H1 (cell line): ENCODE measurements around the gene DACT3. TPM values are rescaled to one million over a fixed set of nuclear protein-coding genes. Genes with fewer than 3 reads are reported as not detected.

ENCODE experiments used
- CTCF ChIA-PET: fragments of 300-600 bp; sonication (Branson Sonifier 250); formaldehyde crosslinking; loops from one replicate; lab custom pipeline; 2021; ENCODE audit not compliant: partially characterized antibody; lab: Charles Lee
- POLR2A ChIA-PET: fragments of 300-600 bp; sonication (Branson Sonifier 250); formaldehyde crosslinking; loops from one replicate; lab custom pipeline; 2021; ENCODE audit warnings: inconsistent platforms; ENCODE audit not compliant: partially characterized antibody; lab: Charles Lee
- DNase-seq, 2 experiments: peaks; one replicate each; pipeline versions ENCODE4 v3.0.0 to v3.0.0-alpha.2; 2010 to 2022; ENCODE audit warnings: low spot score in 2 of 2, low read depth in 1 of 2, mixed read lengths in 1 of 2
- FAIRE-seq: peaks from 2 replicates; lab custom pipeline; 2011; peaks lifted over from hg19 to GRCh38; lab: Jason Lieb, UNC
- H2AFZ ChIP-seq: 2 replicates; pipeline ENCODE4 v1.8.1; 2012; ENCODE audit warnings: low read length, inconsistent platforms
- H2AK5ac ChIP-seq: 2 replicates; pipeline ENCODE4 v1.6.1; 2013; ENCODE audit warnings: low read depth, low read length
- H2BK120ac ChIP-seq: replicated peaks from 2 replicates; pipeline ENCODE3; 2013; ENCODE audit warnings: low read depth, low read length, inconsistent platforms
- H2BK12ac ChIP-seq: 2 replicates; pipeline ENCODE4 v1.6.1; 2013; ENCODE audit warnings: low read depth, low read length
- H2BK15ac ChIP-seq: 2 replicates; pipeline ENCODE4 v1.6.1; 2013; ENCODE audit warnings: low read length
- H2BK20ac ChIP-seq: 2 replicates; pipeline ENCODE4 v1.6.1; 2013; ENCODE audit warnings: low read length
- H2BK5ac ChIP-seq: 2 replicates; pipeline ENCODE4 v1.6.1; 2013; ENCODE audit warnings: low read depth, low read length
- H3K14ac ChIP-seq: 2 replicates; pipeline ENCODE4 v1.6.1; 2013; ENCODE audit warnings: inconsistent platforms; ENCODE audit not compliant: insufficient read length
- H3K18ac ChIP-seq: 2 replicates; pipeline ENCODE4 v1.6.1; 2013; ENCODE audit warnings: low read length; ENCODE audit errors: extremely low read depth
- H3K23ac ChIP-seq: 2 replicates; pipeline ENCODE4 v1.6.1; 2013; ENCODE audit warnings: inconsistent platforms; ENCODE audit not compliant: insufficient read length
- H3K23me2 ChIP-seq: 2 replicates; pipeline ENCODE4 v1.6.1; 2013; ENCODE audit warnings: low read depth, low read length
- H3K27ac ChIP-seq: 2 replicates; pipeline ENCODE4 v1.6.1; 2011; ENCODE audit warnings: low read depth, low read length, inconsistent platforms
- H3K27me3 ChIP-seq, 4 experiments: replicated peaks in 1 of 4; 1 replicate in 1 of 4; 2 replicates in 3 of 4; pipeline versions ENCODE4 v1.6.1 to v1.8.1; 2011 to 2013; ENCODE audit warnings: low read length in 3 of 4, mild to moderate bottlenecking in 3 of 4, inconsistent platforms in 2 of 4, mixed read lengths in 2 of 4, moderate library complexity in 1 of 4; ENCODE audit not compliant: control insufficient read depth in 3 of 4, insufficient read depth in 3 of 4; ENCODE audit errors: extremely low read depth in 1 of 4
- H3K36me3 ChIP-seq, 4 experiments: 2 replicates each; pipeline versions ENCODE4 v1.6.1 to v1.8.1; 2011 to 2013; ENCODE audit warnings: mild to moderate bottlenecking in 4 of 4, low read length in 3 of 4, moderate library complexity in 2 of 4, control low read depth in 1 of 4, inconsistent platforms in 1 of 4; ENCODE audit not compliant: insufficient read depth in 4 of 4, control insufficient read depth in 2 of 4
- H3K4ac ChIP-seq: replicated peaks from 2 replicates; pipeline ENCODE3; 2013; ENCODE audit warnings: low read length, low read depth, mixed read lengths, inconsistent platforms; ENCODE audit not compliant: insufficient read length
- H3K4me1 ChIP-seq, 4 experiments: replicated peaks in 1 of 4; 1 replicate in 1 of 4; 2 replicates in 3 of 4; pipeline versions ENCODE4 v1.6.1 to v1.8.1; 2011 to 2013; ENCODE audit warnings: low read length in 3 of 4, inconsistent platforms in 2 of 4, mixed read lengths in 1 of 4; ENCODE audit not compliant: insufficient read depth in 4 of 4, control insufficient read depth in 3 of 4
- H3K4me2 ChIP-seq, 2 experiments: 2 replicates each; pipeline versions ENCODE4 v1.6.1 to v1.8.1; 2011 to 2013; ENCODE audit warnings: low read depth in 2 of 2, low read length in 2 of 2, control low read depth in 1 of 2, inconsistent platforms in 1 of 2, mild to moderate bottlenecking in 1 of 2; ENCODE audit not compliant: insufficient read depth in 1 of 2
- H3K4me3 ChIP-seq, 4 experiments: fragments of 200-600, 300-600 bp in 1 of 4; sonication (generic), shearing (Covaris generic), sonication (Bioruptor Twin) in 1 of 4; 2 replicates each; pipeline versions ENCODE4 v1.5.1 to v1.8.1; 2011 to 2016; ENCODE audit warnings: low read length in 4 of 4, low read depth in 3 of 4, control low read depth in 2 of 4, inconsistent platforms in 2 of 4, mild to moderate bottlenecking in 2 of 4, mixed read lengths in 1 of 4, moderate library complexity in 1 of 4; ENCODE audit not compliant: insufficient read depth in 2 of 4; ENCODE audit errors: extremely low read depth in 1 of 4
- H3K56ac ChIP-seq: replicated peaks from 2 replicates; pipeline ENCODE3; 2013; ENCODE audit warnings: low read depth, mild to moderate bottlenecking, mixed read lengths, low read length, inconsistent platforms; ENCODE audit not compliant: insufficient read length
- H3K79me1 ChIP-seq: 2 replicates; pipeline ENCODE4 v1.6.1; 2013; ENCODE audit warnings: low read depth, low read length, control low read depth
- H3K79me2 ChIP-seq, 2 experiments: 2 replicates each; pipeline versions ENCODE4 v1.6.1 to v1.8.1; 2012 to 2013; ENCODE audit warnings: low read length in 2 of 2, mild to moderate bottlenecking in 2 of 2, inconsistent platforms in 1 of 2; ENCODE audit not compliant: insufficient read depth in 2 of 2, control insufficient read depth in 1 of 2
- H3K9ac ChIP-seq, 4 experiments: replicated peaks in 1 of 4; 1 replicate in 1 of 4; 2 replicates in 3 of 4; pipeline versions ENCODE4 v1.6.1 to v1.8.1; 2011 to 2013; ENCODE audit warnings: low read depth in 3 of 4, low read length in 3 of 4, control low read depth in 2 of 4, mild to moderate bottlenecking in 2 of 4, moderate library complexity in 2 of 4, inconsistent platforms in 1 of 4; ENCODE audit errors: extremely low read depth in 1 of 4
- H3K9me3 ChIP-seq, 2 experiments: 2 replicates each; pipeline versions ENCODE4 v1.6.1 to v1.8.1; 2012 to 2013; ENCODE audit warnings: mild to moderate bottlenecking in 2 of 2, moderate library complexity in 2 of 2, control low read depth in 1 of 2, inconsistent platforms in 1 of 2, low read depth in 1 of 2, low read length in 1 of 2, mixed read lengths in 1 of 2; ENCODE audit not compliant: insufficient read depth in 2 of 2
- H4K20me1 ChIP-seq, 2 experiments: replicated peaks in 1 of 2; 2 replicates each; pipeline versions ENCODE3 to v1.8.1; 2011 to 2013; ENCODE audit warnings: inconsistent platforms in 2 of 2, low read length in 2 of 2, mild to moderate bottlenecking in 1 of 2; ENCODE audit not compliant: insufficient read depth in 2 of 2, control insufficient read depth in 1 of 2
- H4K5ac ChIP-seq: 2 replicates; pipeline ENCODE4 v1.6.1; 2013; ENCODE audit warnings: low read length, low read depth, mixed read lengths, inconsistent platforms; ENCODE audit not compliant: insufficient read length
- H4K8ac ChIP-seq: 2 replicates; pipeline ENCODE4 v1.8.0; 2013; ENCODE audit warnings: mild to moderate bottlenecking, moderate library complexity, low read length, inconsistent platforms; ENCODE audit not compliant: insufficient read depth; ENCODE audit errors: extremely low read depth
- H4K91ac ChIP-seq: replicated peaks from 2 replicates; pipeline ENCODE3; 2013; ENCODE audit warnings: low read length, mixed read lengths, inconsistent platforms; ENCODE audit not compliant: insufficient read length
- EZH2 ChIP-seq: fragments of 200-600 bp; sonication (generic); IDR thresholded peaks from 2 replicates; pipeline ENCODE4 v1.7.1; 2012; ENCODE audit warnings: low read depth, mild to moderate bottlenecking, moderate library complexity, low read length, inconsistent platforms; ENCODE audit not compliant: severe bottlenecking
- KDM1A ChIP-seq: fragments of 200-600, 300-600 bp; sonication (generic); IDR thresholded peaks from 2 replicates; pipeline ENCODE4 v1.7.1; 2016; ENCODE audit warnings: mild to moderate bottlenecking, low read length, borderline replicate concordance
- PHF8 ChIP-seq: fragments of 200-600 bp; sonication (generic); conservative IDR thresholded peaks from 2 replicates; pipeline ENCODE4 v1.7.1; 2012; ENCODE audit warnings: low read depth, mild to moderate bottlenecking, inconsistent platforms, low read length, moderate library complexity
- RBBP5 ChIP-seq: IDR thresholded peaks from 2 replicates; pipeline ENCODE4 v1.7.1; 2012; ENCODE audit warnings: low read depth, mild to moderate bottlenecking, inconsistent platforms, low read length, moderate library complexity, borderline replicate concordance
- SAP30 ChIP-seq: fragments of 300-600 bp; sonication (generic); IDR thresholded peaks from 2 replicates; pipeline ENCODE4 v1.7.1; 2012; ENCODE audit warnings: low read length, moderate library complexity, mild to moderate bottlenecking, inconsistent platforms; ENCODE audit not compliant: insufficient read depth, insufficient replicate concordance
- SUZ12 ChIP-seq: fragments of 200-600 bp; sonication (generic); IDR thresholded peaks from 2 replicates; pipeline ENCODE4 v1.6.1; 2012; ENCODE audit warnings: mild to moderate bottlenecking, inconsistent platforms, low read length, moderate library complexity, mixed read lengths
- TBP ChIP-seq: IDR thresholded peaks from 2 replicates; pipeline ENCODE4 v1.6.1; 2011; ENCODE audit warnings: low read depth, low read length, improper control_type of control experiment
- WGBS, 2 experiments: shearing (Covaris generic) in 1 of 2; methylation state at CpG; one replicate each; pipeline versions ENCODE4 v1.1.6 to v1.1.7; 2013 to 2015; ENCODE audit warnings: low lambda C conversion rate in 2 of 2, mixed read lengths in 2 of 2, inconsistent platforms in 1 of 2, low coverage in 1 of 2, missing lambda C conversion rate in 1 of 2; ENCODE audit not compliant: insufficient replicate concordance in 2 of 2, insufficient coverage in 1 of 2, insufficient read length in 1 of 2; ENCODE audit errors: extremely low coverage in 1 of 2, missing lambda C conversion rate in 1 of 2; 5-methylcytosine and 5-hydroxymethylcytosine counted together
- polyA plus RNA-seq, 7 experiments: library from polyadenylated mRNA; depleted of rRNA in 3 of 7; stranded (reverse) in 5 of 7; unstranded in 2 of 7; fragments of >200 nt in 5 of 7; fragments of 200-250 nt in 2 of 7; gene quantifications; 1 replicate in 5 of 7; 2 replicates in 1 of 7; 4 replicates in 1 of 7; pipeline versions ENCODE4 v1.2.1 to v1.2.3, GENCODE V29; 2011 to 2013; ENCODE audit warnings: missing spikeins in 2 of 7, mixed read lengths in 2 of 7
- total RNA-seq: library from RNA; stranded (reverse); fragmentation: NEBNext Ultra II Directional; extraction: Animal tissue kit (Norgen Biotek cat#: 25700); gene quantifications from 2 replicates; pipeline ENCODE4 v1.2.1, GENCODE V29; 2021

DACT3 gene
- total and polyA plus RNA-seq, 2 of the 8 experiments (the other 6 are each of a cell fraction or from before 2014, with no cell fraction given), result 1.8 to 2.0 TPM

- H4K8ac ChIP-seq, result no peak overlapping the region
- peak overlapping the region; percentile 47 to 71 (median 54) for H3K4me3 ChIP-seq
- no peak overlapping the region for H3K9ac ChIP-seq
- H3K79me1 ChIP-seq, result no peaks in the 10 kb centered on the region
- TF ChIP-seq EZH2 (peak; percentile 14), SAP30 (peak; percentile 70), RBBP5 (peak; percentile 11; the same call in 1 of the 2 replicates), KDM1A (peak; percentile 77; the same call in 1 of the 2 replicates), PHF8 (no peak), SUZ12 (peak; percentile 31; the same call in 1 of the 2 replicates), TBP (no peak)
- H3K23ac ChIP-seq, result no peak overlapping the region
- H3K14ac ChIP-seq, result no peak overlapping the region
- no peak overlapping the region for H2AK5ac ChIP-seq
- H3K18ac ChIP-seq, result peak overlapping the region; percentile 5; the same call in 1 of the 2 replicates
- peaks cover 12% of the 10 kb centered on the region; the same call in 1 of the 2 replicates for H3K23me2 ChIP-seq
- peak overlapping the region; percentile 62; the same call in 1 of the 2 replicates for H2BK12ac ChIP-seq
- H3K27me3 ChIP-seq, result peaks cover 0 to 17% (median 11%) of the 10 kb centered on the region in 4 experiments; a peak in 4 of 7 replicates
- no peak overlapping the region for H4K91ac ChIP-seq
- FAIRE-seq (no peak), DNase-seq (peak in 1 of 2 experiments; percentile 72)
- H3K9me3 ChIP-seq, result no peaks in the 10 kb centered on the region
- peaks cover under 1 to 15% (median 10%) of the 10 kb centered on the region in 4 experiments for H3K4me1 ChIP-seq
- no peak overlapping the region for H3K56ac ChIP-seq
- WGBS, 2 experiments, result 5% methylated on average over 12 of the region's 14 CpGs; no CpG with 5 or more reads in 1 of the 2 experiments
- H2BK120ac ChIP-seq, result no peak overlapping the region
- H2BK20ac ChIP-seq, result no peak overlapping the region
- H4K5ac ChIP-seq, result no peak overlapping the region
- POLR2A ChIA-PET, result interaction anchor here (0.6 to 1.9 kb wide), 10 partner anchors 10 to 128 kb away, joined by 3 to 7 read pairs (median 3); partner anchors contain the start of genes PTGIR and SLC1A5
- peak overlapping the region; percentile 87 to 98 for H3K4me2 ChIP-seq
- no peak overlapping the region for H2AFZ ChIP-seq
- H3K36me3 ChIP-seq, result no peaks in the 10 kb centered on the region
- H2BK5ac ChIP-seq, result no peak overlapping the region
- no peaks in the 10 kb centered on the region for H3K79me2 ChIP-seq
- 0 out of 2 replicates have a peak overlapping the region, but pooled peaks have one; percentile 53 for H2BK15ac ChIP-seq
- no peak overlapping the region for H3K4ac ChIP-seq
- peaks cover 0 to 2% of the 10 kb centered on the region in 2 experiments for H4K20me1 ChIP-seq
- CTCF ChIA-PET, result interaction anchor here (1.5 to 18.2 kb wide), 4 partner anchors 12 to 130 kb away, joined by 6 to 341 read pairs (median 10); no protein-coding TSS in a partner anchor
- H3K27ac ChIP-seq, result no peak overlapping the region
Observed at GRCh38 chr19:46660008-46660517, 919 bp downstream of the DACT3 start.
